Neuronal stem cell (in vitro differentiated cells): Measurements from ENCODE around the gene LYRM4.

Source experiments
- DNase-seq: peaks from one replicate; pipeline ENCODE4 v3.0.0-alpha.2; 2013; ENCODE audit warnings: low spot score
- H2AFZ ChIP-seq: one replicate; pipeline ENCODE4 v1.6.1; 2013; ENCODE audit warnings: mild to moderate bottlenecking, low read length, inconsistent platforms
- H2AK5ac ChIP-seq: 2 replicates; pipeline ENCODE4 v1.6.1; 2013; ENCODE audit warnings: low read depth, mild to moderate bottlenecking, inconsistent platforms, low read length, moderate library complexity, mixed read lengths
- H2BK120ac ChIP-seq: 2 replicates; pipeline ENCODE4 v1.6.1; 2013; ENCODE audit warnings: low read depth, mild to moderate bottlenecking, inconsistent platforms, low read length, moderate library complexity, mixed read lengths
- H2BK12ac ChIP-seq: one replicate; pipeline ENCODE4 v1.6.1; 2013; ENCODE audit warnings: low read length, inconsistent platforms
- H2BK15ac ChIP-seq: 2 replicates; pipeline ENCODE4 v1.6.1; 2013; ENCODE audit warnings: mild to moderate bottlenecking, low read length, inconsistent platforms, mixed read lengths
- H2BK5ac ChIP-seq: one replicate; pipeline ENCODE4 v1.6.1; 2013; ENCODE audit warnings: inconsistent platforms, mild to moderate bottlenecking, low read length, moderate library complexity
- H3K14ac ChIP-seq: one replicate; pipeline ENCODE4 v1.6.1; 2013; ENCODE audit warnings: low read length, inconsistent platforms
- H3K18ac ChIP-seq: 2 replicates; pipeline ENCODE4 v1.6.1; 2013; ENCODE audit warnings: low read length, inconsistent platforms
- H3K23ac ChIP-seq: 2 replicates; pipeline ENCODE4 v1.6.1; 2013; ENCODE audit warnings: low read depth, mild to moderate bottlenecking, mixed read lengths, low read length, inconsistent platforms; ENCODE audit not compliant: poor library complexity
- H3K27ac ChIP-seq: replicated peaks from 3 replicates; pipeline ENCODE4 v1.5.1; 2013; ENCODE audit warnings: low read length, inconsistent platforms
- H3K27me3 ChIP-seq, 3 experiments: 2 replicates each; pipeline ENCODE4 v1.6.1; 2013; ENCODE audit warnings: low read length in 3 of 3, mild to moderate bottlenecking in 2 of 3, inconsistent platforms in 1 of 3, low read depth in 1 of 3, mixed read lengths in 1 of 3, moderate library complexity in 1 of 3; ENCODE audit not compliant: control insufficient read depth in 3 of 3, insufficient read depth in 3 of 3
- H3K36me3 ChIP-seq, 2 donors: replicated peaks in 1 of 2; 2 replicates each; pipeline ENCODE4 v1.6.1; 2013; ENCODE audit warnings: low read length in 2 of 2; ENCODE audit not compliant: control insufficient read depth in 2 of 2, insufficient read depth in 2 of 2
- H3K4ac ChIP-seq: 2 replicates; pipeline ENCODE4 v1.6.1; 2013; ENCODE audit warnings: inconsistent platforms, mild to moderate bottlenecking, low read length, moderate library complexity
- H3K4me1 ChIP-seq, 2 donors: 1 replicate in 1 of 2; 2 replicates in 1 of 2; pipeline ENCODE4 v1.6.1; 2013; ENCODE audit warnings: low read length in 2 of 2, low read depth in 1 of 2; ENCODE audit not compliant: control insufficient read depth in 2 of 2, insufficient read depth in 1 of 2
- H3K4me2 ChIP-seq: one replicate; pipeline ENCODE4 v1.6.1; 2013; ENCODE audit warnings: mild to moderate bottlenecking, low read length, inconsistent platforms; ENCODE audit not compliant: insufficient read depth, poor library complexity, severe bottlenecking
- H3K4me3 ChIP-seq, 2 donors: 2 replicates each; pipeline ENCODE4 v1.5.1; 2013; ENCODE audit warnings: low read length in 2 of 2, mild to moderate bottlenecking in 2 of 2, inconsistent platforms in 1 of 2, moderate library complexity in 1 of 2
- H3K79me1 ChIP-seq: one replicate; pipeline ENCODE4 v1.6.1; 2013; ENCODE audit warnings: low read depth, mild to moderate bottlenecking, inconsistent platforms, low read length, moderate library complexity
- H3K9ac ChIP-seq: one replicate; pipeline ENCODE4 v1.6.1; 2013; ENCODE audit warnings: mild to moderate bottlenecking, low read depth, low read length, inconsistent platforms; ENCODE audit not compliant: poor library complexity
- H3K9me3 ChIP-seq, 2 donors: replicated peaks in 1 of 2; 2 replicates each; pipeline versions ENCODE3 to v1.6.1; 2013; ENCODE audit warnings: low read length in 2 of 2, mild to moderate bottlenecking in 2 of 2, inconsistent platforms in 1 of 2, low read depth in 1 of 2, mixed read lengths in 1 of 2, moderate library complexity in 1 of 2; ENCODE audit not compliant: control insufficient read depth in 2 of 2, insufficient read depth in 1 of 2
- H4K8ac ChIP-seq: one replicate; pipeline ENCODE4 v1.6.1; 2013; ENCODE audit warnings: low read depth, mild to moderate bottlenecking, inconsistent platforms, low read length, moderate library complexity
- H4K91ac ChIP-seq: one replicate; pipeline ENCODE4 v1.6.1; 2013; ENCODE audit warnings: low read length, low read depth, mild to moderate bottlenecking, inconsistent platforms; ENCODE audit not compliant: poor library complexity
- WGBS, 2 donors: extraction: QIAGEN DNeasy Blood & Tissue Kit; methylation state at CpG; one replicate each; pipeline ENCODE4 v1.1.7; 2013; ENCODE audit warnings: missing lambda C conversion rate in 2 of 2, mixed read lengths in 1 of 2; ENCODE audit not compliant: insufficient read length in 2 of 2, insufficient replicate concordance in 1 of 2; ENCODE audit errors: extremely low coverage in 2 of 2; 5-methylcytosine and 5-hydroxymethylcytosine counted together

LYRM4 gene

DNA sequence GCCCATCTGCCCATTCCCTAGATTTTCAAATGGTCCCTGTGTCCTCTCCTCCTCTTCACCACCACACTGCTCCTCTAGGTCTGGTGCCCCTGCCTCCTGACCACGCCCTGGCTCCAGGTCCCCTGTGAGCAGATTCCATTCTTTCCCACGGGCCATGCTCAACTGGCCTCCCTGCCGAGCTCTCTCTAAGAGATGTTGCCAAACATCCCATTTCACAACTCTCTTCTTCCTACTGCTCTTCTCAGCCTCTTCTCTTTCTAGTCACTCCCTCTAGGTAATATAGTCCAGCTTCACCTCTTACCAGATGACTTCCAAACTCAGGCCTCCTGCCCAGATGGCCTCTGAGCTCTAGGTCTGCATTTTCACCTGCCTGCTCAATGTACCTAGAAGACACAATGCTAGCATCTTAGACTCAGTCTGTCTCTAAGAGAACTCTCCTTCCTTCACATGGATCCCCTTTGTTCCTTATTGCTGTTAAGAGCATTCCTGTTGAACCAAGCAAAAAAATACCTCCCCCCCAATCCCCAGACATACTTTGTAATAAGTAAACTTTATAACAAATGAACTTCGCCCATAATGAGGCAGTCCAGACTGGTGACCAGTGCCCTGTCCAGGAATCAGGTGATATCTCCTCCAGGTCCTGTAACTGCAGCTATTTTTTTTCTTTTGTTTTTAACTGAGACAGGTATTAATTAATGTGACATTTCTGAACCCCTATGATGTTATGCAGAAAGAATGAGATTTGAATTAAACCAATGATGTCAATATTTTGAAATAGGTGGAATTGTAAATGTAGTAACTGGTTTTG, 79.0 kb downstream of the LYRM4 start:
- no peak overlapping the region for H3K23ac ChIP-seq
- H2BK12ac ChIP-seq: no peak overlapping the region
- no peaks in the 10 kb centered on the region for H3K79me1 ChIP-seq
- no peak overlapping the region for H3K27ac ChIP-seq
- H3K14ac ChIP-seq: no peak overlapping the region
- no peaks in the 10 kb centered on the region for H3K27me3 ChIP-seq
- H3K4ac ChIP-seq: no peak overlapping the region
- H3K4me1 ChIP-seq: peaks cover 0 to 2% of the 10 kb centered on the region in 2 donors
- no peak overlapping the region for H3K4me2 ChIP-seq
- no peak for DNase-seq
- no peak overlapping the region for H2AK5ac ChIP-seq
- no peak overlapping the region for H3K9ac ChIP-seq
- no peaks in the 10 kb centered on the region for H3K9me3 ChIP-seq
- no peak overlapping the region for H2AFZ ChIP-seq
- WGBS, 2 donors: no CpG with 5 or more reads among the region's 4 CpGs
- no peak overlapping the region for H2BK15ac ChIP-seq
- no peak overlapping the region for H4K8ac ChIP-seq
- no peaks in the 10 kb centered on the region for H3K36me3 ChIP-seq
- no peak overlapping the region for H4K91ac ChIP-seq
- H3K4me3 ChIP-seq: no peak overlapping the region
- H2BK120ac ChIP-seq: no peak overlapping the region
- H3K18ac ChIP-seq: no peak overlapping the region
- H2BK5ac ChIP-seq: no peak overlapping the region

DNA sequence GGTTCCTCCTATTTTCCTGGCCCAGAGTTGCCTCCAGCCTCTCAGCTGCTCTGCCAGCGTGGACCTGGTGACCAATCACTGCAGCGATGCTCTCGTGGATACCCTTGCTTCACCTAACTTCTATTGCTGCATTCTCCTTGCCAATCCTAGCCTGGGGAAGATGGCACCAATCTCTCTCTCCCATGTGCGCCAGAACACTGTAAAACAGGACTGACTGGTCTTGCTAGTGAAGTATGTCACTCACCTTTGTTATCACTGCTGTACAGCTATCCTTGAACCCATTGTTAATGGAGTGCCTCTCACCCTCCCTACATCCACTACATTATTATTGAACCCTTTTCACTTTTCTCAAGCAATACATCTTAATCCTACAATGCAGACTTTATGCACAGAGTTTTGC, 80.1 kb downstream of the LYRM4 start:
- DNase-seq: no peak
- Histone ChIP-seq H3K36me3 (no peaks in the 10 kb centered on the region), H2BK120ac (no peak overlapping the region), H3K9ac (no peak overlapping the region), H2BK5ac (no peak overlapping the region), H3K4ac (no peak overlapping the region), H2AK5ac (no peak overlapping the region), H3K18ac (no peak overlapping the region), H3K27ac (no peak overlapping the region), H2BK15ac (no peak overlapping the region), H2AFZ (no peak overlapping the region), H3K14ac (no peak overlapping the region), H4K8ac (no peak overlapping the region), H3K4me2 (no peak overlapping the region), H3K9me3 (no peaks in the 10 kb centered on the region), H4K91ac (no peak overlapping the region), H3K4me1 (peaks cover 0 to 3% of the 10 kb centered on the region in 2 donors), H3K4me3 (no peak overlapping the region), H3K27me3 (no peaks in the 10 kb centered on the region), H3K23ac (no peak overlapping the region), H3K79me1 (no peaks in the 10 kb centered on the region), H2BK12ac (no peak overlapping the region)
- WGBS, 2 donors: no CpG with 5 or more reads among the region's 4 CpGs

DNA sequence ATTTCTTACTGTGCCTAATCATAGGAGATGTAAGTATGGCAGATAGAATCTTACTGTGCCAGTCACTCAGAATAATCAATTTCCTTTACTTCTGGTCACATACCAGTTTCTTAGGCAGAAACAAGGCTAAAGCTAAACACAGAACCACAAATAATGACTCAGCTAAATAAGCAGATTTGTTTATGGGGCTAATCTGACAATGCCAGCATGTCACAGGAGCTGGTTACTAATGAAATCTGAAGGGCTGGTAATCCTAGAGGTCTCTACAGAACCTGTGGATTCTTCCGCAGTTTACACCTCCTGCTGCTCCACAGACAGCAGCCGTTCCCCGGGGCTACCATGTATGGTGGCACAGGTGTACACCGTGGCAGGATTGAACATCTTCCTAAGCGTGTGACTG, 80.8 kb downstream of the LYRM4 start:
- no peaks in the 10 kb centered on the region for H3K9me3 ChIP-seq
- no peak overlapping the region for H2AFZ ChIP-seq
- H2BK120ac ChIP-seq: no peak overlapping the region
- no peaks in the 10 kb centered on the region for H3K79me1 ChIP-seq
- H2AK5ac ChIP-seq: no peak overlapping the region
- no peak overlapping the region for H3K23ac ChIP-seq
- H2BK15ac ChIP-seq: no peak overlapping the region
- H3K18ac ChIP-seq: no peak overlapping the region
- H4K8ac ChIP-seq: no peak overlapping the region
- H3K4me3 ChIP-seq: no peak overlapping the region
- H3K4me2 ChIP-seq: no peak overlapping the region
- H3K9ac ChIP-seq: no peak overlapping the region
- H3K4ac ChIP-seq: no peak overlapping the region
- peaks cover 0 to 9% of the 10 kb centered on the region in 2 donors for H3K4me1 ChIP-seq
- no peaks in the 10 kb centered on the region for H3K36me3 ChIP-seq
- H3K27me3 ChIP-seq: no peaks in the 10 kb centered on the region
- no peak overlapping the region for H4K91ac ChIP-seq
- H3K14ac ChIP-seq: no peak overlapping the region
- no peak overlapping the region for H2BK12ac ChIP-seq
- H3K27ac ChIP-seq: no peak overlapping the region
- DNase-seq: no peak
- H2BK5ac ChIP-seq: no peak overlapping the region
- WGBS, 2 donors: no CpG with 5 or more reads among the region's 5 CpGs

DNA sequence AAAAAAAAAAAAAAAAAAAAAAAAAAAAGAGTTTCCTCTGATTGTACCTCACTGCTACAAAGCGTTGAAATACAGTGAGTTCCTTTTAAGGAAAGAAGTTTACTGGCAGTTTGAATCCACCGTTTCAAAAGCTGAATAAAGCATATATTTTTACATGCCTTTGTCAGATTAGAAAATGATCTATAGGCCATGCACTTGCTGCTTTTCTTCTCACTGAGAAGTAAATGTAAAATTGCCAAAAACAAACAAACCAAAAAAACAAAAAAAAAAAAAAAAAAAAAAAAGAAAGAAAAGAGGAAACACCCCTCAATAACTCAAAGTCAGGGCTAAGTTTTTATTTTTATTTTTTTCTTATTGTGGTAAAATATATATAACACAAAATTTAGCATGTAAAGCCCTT, 81.9 kb downstream of the LYRM4 start:
- Histone ChIP-seq H2BK12ac (no peak overlapping the region), H2AFZ (no peak overlapping the region), H3K4me3 (no peak overlapping the region), H3K4me1 (peaks cover 3 to 17% of the 10 kb centered on the region in 2 donors), H4K8ac (no peak overlapping the region), H3K27me3 (no peaks in the 10 kb centered on the region), H3K4me2 (no peak overlapping the region), H3K9ac (no peak overlapping the region), H3K18ac (no peak overlapping the region), H3K79me1 (no peaks in the 10 kb centered on the region), H3K36me3 (no peaks in the 10 kb centered on the region), H3K27ac (no peak overlapping the region), H2BK15ac (no peak overlapping the region), H2BK5ac (no peak overlapping the region), H4K91ac (no peak overlapping the region), H2BK120ac (no peak overlapping the region), H2AK5ac (no peak overlapping the region), H3K9me3 (no peaks in the 10 kb centered on the region), H3K4ac (no peak overlapping the region), H3K14ac (no peak overlapping the region), H3K23ac (no peak overlapping the region)
- no CpG with 5 or more reads among the region's 2 CpGs for WGBS, 2 donors
- DNase-seq: no peak
